NCI-H1694 (cell line): ENCODE results near the gene IKZF3.
"Not testable (repeated sequence)": the region's sequence is repeated elsewhere in the genome, so short reads cannot be mapped to it uniquely, and the experiment has no call there.

Experiments
- DNase-seq: peaks from one replicate; lab custom pipeline; 2025; lab: John Stamatoyannopoulos, UW

IKZF3 gene

GRCh38 chr17:39863918-39864746, at the start of gene IKZF3:
Gene IKZF3, minus strand, starts transcription at chr17:39864312. Its CDS starts 186 bp downstream, at chr17:39864126.
- DNase-seq, result no peak

- DNase-seq, result no peak
Observed at GRCh38 chr17:39908789-39909352, 44.8 kb upstream of the IKZF3 start.

DNA sequence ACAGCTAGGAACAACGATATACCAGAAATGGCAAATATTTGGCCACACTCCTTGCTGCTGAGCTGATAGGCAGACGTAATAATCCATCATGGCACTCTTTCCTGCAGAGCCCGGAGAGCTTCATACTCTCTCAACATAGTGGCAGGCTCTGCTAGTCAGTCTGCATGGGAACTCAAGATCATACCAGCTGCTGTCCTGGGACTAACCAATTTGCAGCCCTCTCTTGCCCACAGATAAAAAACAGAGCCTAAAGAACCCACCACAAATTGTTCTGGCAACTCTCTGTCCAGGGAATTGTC, 40.8 kb upstream of the IKZF3 start:
- no peak for DNase-seq

GRCh38 chr17:39903158-39903884, 39.2 kb upstream of the IKZF3 start:
- no peak for DNase-seq

DNA sequence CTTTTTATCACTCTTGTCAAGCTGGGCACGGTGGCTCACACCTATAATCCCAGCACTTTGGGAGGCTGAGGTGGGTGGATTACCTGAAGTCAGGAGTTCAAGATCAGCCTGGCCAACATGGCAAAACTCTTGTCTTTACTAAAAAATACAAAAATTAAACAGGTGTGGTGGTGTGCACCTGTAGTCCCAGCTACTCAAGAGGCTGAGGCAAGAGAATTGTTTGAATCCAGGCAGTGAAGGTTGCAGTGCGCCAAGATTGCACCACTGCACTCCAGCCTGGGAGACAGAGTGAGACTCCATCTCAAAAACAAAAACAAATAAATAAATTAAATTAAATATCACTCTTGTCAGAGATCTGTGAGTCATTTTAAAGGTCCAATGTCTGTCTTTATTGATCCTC, 37.9 kb upstream of the IKZF3 start:
- not testable (repeated sequence) for DNase-seq

DNA sequence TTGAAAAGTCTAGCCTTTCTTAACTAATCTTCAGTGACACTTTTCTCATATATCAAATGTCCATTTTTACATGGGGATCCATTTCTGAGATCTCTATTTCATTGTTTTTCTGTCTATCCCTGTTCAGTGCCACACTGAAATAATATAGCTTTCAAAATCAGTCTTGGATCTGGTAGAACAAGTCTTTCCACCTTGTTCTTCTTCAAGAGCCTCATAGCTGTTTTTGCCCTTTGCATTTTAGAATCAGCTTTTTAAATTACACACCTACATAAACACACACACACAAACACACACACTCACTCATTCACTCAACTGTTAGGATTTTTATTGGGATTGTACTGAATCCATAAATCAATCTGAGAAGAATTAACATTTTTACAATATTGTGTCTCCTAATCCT, 35.1 kb upstream of the IKZF3 start:
- no peak for DNase-seq

DNA sequence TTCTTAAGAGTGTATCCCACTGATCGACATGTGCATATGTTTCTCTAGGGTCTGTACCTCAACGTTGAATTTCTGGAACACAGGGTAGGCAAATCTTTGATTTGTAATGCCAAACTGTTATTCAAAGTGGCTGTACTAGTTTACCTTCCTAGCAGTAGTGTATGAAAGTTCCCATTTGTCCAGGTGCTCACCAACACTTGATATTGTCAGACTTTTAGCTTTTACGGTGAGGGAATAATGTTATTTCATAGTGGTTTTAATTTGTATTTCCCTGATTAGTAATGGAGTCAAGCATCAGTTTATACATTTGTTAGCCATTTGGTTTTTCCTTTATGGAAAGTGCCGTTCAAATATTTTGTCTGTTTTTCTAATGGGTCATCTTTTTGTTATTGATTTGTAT, 34.0 kb upstream of the IKZF3 start:
- DNase-seq, result no peak

DNA sequence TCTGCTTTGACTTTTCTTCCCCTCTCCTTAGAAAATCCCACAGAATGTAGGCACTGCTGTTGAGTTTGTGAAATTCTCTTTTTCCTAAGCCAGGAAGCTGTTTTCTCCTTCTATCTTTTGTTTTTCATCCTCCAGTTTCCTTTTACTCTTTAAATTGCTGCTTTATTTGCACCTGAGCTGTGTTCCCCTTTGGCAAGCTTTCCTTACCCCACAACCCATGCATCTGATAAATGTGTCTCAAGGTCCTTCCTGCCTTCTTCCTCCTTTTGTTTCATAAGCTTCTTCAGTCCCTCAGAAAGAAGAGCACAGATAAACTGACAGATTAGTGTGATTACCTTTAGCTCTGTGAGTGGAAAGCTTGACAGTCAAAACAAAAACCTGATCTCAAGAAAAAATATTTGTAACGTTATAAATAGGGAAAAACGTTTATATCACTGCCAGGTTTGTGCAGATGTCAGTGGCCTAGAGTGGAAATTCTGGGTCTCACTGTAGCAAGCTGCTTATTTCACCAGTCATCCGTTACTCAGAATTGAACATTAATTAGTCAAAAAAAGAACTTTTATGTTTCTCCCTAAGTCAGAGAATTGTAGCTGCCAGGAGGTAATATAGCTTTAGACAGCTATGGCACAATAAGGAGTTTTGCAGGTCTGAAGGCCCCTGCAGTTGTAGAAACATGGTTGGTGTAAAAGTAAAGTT, 30.7 kb upstream of the IKZF3 start:
- no peak for DNase-seq

DNA sequence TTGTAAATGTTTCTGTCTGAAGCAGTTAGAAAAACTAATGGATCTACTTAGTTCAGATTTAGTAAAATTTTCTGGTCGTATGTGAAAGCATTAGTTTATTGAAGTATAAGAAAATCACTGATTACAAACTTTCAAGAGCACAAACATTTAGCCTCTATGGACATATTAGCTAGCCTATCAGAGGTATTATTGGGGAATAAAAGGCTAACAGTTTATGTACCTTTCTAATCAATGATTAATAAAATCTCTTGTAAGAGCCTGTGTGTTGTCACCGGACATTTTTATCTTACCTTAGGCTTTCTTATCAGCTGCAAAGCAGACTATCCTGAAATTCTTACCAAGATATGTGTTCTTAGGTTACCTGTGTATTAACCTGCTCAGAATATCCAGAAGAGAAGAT, 25.1 kb upstream of the IKZF3 start:
- no peak for DNase-seq

DNA sequence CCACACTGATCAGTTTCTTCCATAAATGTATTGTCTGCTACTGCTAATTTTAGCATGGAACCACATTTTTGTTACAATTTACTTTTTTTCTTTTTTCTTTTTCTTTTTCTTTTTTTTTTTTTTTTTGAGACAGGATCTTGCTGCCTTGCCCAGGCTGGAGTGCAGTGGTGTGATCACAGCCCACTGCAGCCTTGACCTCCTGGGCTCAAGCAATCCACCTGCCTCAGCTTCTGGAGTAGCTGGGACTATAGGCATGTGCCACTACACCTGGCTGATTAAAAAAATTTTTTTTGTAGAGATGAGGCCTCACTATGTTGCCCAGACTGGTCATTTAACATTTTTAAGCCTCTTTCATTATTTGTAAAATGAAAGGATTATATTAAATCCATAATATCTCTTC, 23.0 kb upstream of the IKZF3 start:
- DNase-seq, result no peak

GRCh38 chr17:39886102-39886501, 22.0 kb upstream of the IKZF3 start:
- not testable (repeated sequence) for DNase-seq

GRCh38 chr17:39872751-39873150, 8.6 kb upstream of the IKZF3 start:
- DNase-seq, result peak; percentile 25

DNA sequence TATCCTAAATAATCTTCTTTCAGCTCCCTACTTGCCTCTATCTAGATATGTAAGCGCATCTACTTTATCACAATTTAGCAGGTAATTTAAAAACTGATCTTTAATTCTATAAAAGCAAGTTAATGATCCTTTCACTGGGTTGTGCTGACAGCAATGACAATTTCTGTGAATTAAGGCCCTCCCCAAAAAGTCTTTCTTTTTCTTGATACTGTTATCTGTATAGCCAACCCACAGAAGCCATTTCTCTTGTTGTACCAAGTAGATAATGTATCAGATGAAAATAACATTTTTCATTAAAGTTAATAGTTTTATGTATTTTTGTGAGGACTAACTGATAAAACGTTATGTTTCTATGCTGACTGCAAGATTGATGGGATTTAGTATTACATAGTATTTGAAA, 7.7 kb upstream of the IKZF3 start:
- DNase-seq, result no peak

DNA sequence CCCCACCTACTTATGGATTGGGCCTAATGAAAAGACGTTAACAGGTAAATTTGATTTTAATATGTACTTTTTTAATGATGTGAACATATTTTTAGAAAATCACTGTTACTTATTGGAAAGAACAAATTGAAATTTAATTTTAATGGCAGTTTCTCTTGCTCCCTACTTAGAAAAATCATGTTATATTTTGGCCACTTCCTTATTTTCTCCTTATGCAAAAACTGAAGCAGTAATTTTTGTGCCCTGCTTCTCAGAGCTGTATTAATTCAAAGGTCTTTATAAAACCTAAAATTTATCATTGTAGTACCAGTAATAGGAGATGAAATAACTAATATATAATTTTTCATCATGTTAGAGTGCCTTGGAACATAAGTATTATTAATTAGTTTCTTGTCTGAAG, 6.7 kb upstream of the IKZF3 start:
- DNase-seq, result no peak

GRCh38 chr17:39868554-39868942, 4.4 kb upstream of the IKZF3 start:
- DNase-seq, result no peak

- DNase-seq, result no peak
Observed at GRCh38 chr17:39867880-39868553, 3.9 kb upstream of the IKZF3 start, which contains the start of gene ZPBP2. Gene ZPBP2, plus strand, starts transcription at chr17:39868202. Its CDS starts 153 bp downstream, at chr17:39868355.

DNA sequence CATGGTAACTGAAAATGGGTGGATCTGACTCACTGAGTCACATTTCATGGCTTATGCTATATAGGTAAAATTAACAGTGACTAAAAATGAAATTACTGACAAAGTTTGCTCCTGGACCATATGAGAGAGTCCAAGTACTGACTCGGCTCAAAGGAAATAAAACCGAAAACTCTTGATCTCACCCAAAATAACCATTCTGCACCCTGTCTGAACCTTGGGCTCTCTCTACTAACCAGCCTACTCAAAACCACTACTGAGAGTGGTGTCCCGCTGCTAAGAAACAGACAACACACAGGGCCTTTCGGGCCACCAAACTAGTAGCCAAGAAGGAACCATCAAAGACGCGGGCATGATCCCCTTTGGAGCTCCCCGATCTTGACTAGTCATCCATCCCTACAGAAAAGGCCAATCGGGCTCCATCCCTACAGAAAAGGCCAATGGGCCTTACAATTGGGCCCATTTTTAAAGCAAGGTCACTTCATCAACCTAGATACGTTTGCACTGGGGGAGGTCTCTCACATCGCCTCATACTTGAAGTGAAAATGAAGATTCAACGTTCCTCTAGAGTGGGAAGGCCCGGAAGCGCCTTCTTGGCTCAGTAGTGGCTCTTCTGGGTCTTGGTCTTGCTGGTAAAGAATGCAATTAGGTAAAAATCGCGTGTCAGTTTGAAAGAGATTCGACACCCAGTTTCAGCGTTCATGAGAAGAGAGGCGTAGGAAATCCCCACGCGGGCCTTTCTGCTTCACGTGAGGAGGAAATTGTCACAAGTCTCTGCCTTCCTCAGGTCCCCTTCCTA, 3.2 kb upstream of the IKZF3 start:
- DNase-seq, result no peak

DNA sequence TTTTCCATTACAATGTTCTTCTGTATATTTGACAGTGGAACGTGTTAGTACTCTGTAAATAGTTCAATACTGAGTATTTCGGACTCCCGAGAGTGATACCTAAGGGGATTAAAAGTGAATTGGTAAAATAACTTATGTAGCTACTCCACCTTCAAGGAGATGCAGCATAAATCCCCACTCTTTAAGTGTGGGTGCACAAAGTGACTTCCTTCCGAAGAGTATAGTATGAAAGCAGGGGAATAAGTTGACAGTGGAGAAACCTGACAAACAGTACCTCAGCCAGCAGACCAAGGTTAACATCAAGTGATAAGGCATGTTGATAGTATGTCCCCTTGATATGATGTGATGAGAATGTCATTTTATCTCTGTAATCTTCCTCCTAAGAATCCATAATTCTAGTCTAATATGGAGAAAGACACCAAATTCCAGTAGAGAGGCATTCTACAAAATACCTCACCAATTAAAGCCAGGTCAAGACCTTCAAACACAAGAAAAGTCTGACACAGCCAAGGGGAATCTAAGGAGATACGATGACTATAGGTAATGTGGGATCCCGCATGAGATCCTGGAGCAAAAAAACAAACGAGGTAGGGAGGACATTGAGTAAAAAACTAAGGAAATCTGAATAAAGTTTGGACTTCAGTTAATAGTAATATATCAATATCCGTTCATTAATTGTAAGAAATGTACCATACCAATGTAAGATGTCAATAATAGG, 2.1 kb upstream of the IKZF3 start:
- no peak for DNase-seq

DNA sequence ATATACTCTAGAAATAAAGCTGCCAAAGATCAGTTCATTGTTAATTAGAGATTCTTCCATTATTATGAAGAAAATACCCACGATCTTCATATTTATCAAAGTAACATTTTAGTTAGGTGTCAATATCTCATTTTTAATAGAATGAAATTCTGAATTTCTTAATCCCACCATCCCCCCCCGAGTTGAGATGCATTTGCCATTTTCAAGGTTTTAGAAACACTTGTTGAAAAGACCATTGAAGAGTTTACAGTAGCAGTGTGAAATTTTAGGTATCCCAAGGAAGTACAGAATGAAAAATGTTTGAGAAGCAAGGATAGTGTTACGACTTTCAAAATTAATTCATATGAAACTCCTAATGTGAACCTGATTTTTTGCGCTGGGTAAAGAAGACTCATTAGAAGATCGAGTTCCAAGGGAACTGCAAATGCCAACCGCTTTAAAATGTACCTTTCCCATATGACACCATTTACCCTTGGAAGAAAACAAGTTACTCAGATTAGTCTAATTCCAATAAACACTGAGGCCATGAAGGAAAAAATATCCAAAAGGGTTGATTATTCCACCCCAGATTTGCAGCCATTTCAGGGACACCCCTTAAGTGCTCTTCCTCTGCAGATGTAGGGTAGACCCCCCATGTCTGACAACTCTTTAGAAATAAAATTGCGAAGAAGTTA, 731 bp downstream of the IKZF3 start:
- DNase-seq, result no peak

DNA sequence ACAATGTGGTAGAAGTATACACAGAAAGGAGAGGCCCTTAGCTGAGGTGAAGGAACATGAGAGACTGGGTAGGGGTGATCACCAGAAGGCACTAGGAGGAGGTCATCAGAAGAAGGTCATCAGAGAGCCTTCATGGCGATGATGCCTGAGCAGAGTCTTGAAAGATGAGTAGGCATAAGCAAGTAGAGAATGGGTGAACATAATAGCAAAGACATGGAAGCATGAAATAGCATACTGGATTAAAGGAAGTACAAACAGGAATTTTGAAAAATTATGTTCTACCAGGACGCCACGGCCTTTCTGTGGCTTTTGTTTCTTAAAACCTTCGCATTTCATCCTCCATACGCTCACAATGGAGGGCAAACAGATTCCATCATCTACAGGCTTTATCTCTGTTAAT, 2.9 kb downstream of the IKZF3 start:
- no peak for DNase-seq
